KOPT-K1 (cell line): ENCODE measurements around the gene NT5DC2.

Experiments used
- H3K27ac ChIP-seq: fragments of 200-600 bp; sonication (generic); 2 replicates; pipeline ENCODE4 v1.5.1; 2016; ENCODE audit warnings: antibody characterized with exemption, mild to moderate bottlenecking, low read depth, low read length; ENCODE audit not compliant: poor library complexity, severe bottlenecking
- H3K36me3 ChIP-seq: fragments of 200-600 bp; sonication (generic); 2 replicates; pipeline ENCODE4 v1.5.1; 2017; ENCODE audit warnings: antibody characterized with exemption, mild to moderate bottlenecking, low read length, moderate library complexity; ENCODE audit not compliant: insufficient read depth
- H3K9me3 ChIP-seq: fragments of 200-600 bp; sonication (generic); 2 replicates; pipeline ENCODE4 v1.5.1; 2017; ENCODE audit warnings: antibody characterized with exemption, low read length, mild to moderate bottlenecking; ENCODE audit not compliant: insufficient read depth, poor library complexity, severe bottlenecking

NT5DC2 gene

DNA sequence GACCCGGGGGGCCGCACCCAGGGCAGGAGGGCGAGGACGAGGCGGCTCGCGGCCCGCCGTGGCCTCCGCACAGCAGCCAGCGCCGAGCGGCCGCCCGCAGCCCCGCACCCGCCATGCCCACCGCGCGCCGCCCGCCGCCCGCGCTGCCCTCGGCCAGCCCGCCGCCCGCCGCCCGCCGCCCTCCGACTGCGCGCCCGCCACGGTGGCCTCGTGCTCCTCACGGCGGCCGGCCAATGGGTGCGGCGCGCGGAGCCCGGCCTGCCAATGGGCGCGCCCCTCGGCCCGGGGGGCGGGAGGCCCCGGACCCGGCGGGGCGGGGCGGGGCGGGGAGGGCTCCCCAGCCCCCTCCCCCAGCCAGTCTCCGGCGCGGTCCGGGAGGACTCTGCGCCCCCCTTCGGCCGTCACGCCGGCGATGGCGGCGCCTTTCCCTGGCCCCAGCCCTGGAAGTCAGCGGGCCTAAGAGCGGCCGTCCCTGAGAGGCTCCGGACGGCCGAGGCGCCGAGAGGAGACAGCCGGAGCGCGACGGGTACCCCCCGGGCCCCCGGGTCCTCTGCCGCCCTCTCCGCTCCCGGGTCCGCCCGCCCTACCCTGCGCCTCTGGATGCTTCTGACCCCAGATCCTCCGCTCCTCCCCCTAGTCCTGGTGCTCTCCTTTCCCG lies at the start of gene NT5DC2:
TSS of gene NT5DC2 (minus strand) at position 235 of the 658 bp plus-strand sequence. CDS start at position 115, 120 bp downstream.
- no peaks in the 10 kb centered on the region for H3K9me3 ChIP-seq
- H3K36me3 ChIP-seq, result peaks cover 15% of the 10 kb centered on the region; the same call in 1 of the 2 replicates
- peak within 1 kb of the TSS; percentile 66 for H3K27ac ChIP-seq

- Histone ChIP-seq H3K9me3 (no peaks in the 10 kb centered on the region), H3K36me3 (peaks cover 100% of the 10 kb centered on the region), H3K27ac (no peak overlapping the region)
These were observed 40.7 kb upstream of the NT5DC2 start for GRCh38 chr3:52574056-52574965.

GRCh38 chr3:52572221-52572620 lies 38.6 kb upstream of the NT5DC2 start:
- Histone ChIP-seq H3K9me3 (no peaks in the 10 kb centered on the region), H3K36me3 (peaks cover 99% of the 10 kb centered on the region), H3K27ac (no peak overlapping the region)

DNA sequence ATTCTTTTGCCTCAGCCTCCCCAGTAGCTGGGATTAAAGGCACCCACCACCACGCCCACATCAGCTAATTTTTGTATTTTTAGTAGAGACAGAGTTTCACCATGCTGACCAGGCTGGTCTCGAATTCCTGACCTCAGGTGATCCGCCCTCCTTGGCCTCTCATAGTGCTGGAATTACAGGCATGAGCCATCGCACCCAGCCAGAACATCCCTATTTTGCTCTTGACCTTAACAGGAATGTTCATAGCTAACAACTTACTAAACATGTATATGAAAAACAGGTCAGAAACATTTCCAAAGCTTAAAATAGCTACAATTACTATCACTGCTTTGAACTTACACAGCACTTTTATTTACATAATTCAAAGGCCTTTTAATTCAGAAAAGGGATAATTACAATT lies 36.4 kb upstream of the NT5DC2 start:
- H3K27ac ChIP-seq, result no peak overlapping the region
- peaks cover 99% of the 10 kb centered on the region for H3K36me3 ChIP-seq
- H3K9me3 ChIP-seq, result no peaks in the 10 kb centered on the region

DNA sequence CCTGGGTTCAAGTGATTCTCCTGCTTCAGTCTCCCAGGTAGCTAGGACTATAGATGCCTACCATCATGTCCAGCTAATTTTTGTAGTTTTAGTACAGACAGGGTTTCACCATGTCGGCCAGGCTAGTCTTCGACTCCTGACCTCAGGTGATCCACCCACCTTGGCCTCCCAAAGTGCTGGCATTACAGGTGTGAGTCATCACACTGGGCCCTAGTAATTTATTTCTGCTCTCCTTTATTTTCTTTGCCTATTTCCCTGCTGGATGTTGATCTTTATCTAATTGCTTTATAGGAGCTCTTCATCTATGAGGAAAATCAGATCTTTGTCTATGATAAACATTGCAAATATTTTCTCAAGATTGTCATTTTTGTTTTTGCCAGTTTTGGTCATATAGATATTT lies 34.4 kb upstream of the NT5DC2 start:
- no peak overlapping the region for H3K27ac ChIP-seq
- peaks cover 98% of the 10 kb centered on the region for H3K36me3 ChIP-seq
- H3K9me3 ChIP-seq, result no peaks in the 10 kb centered on the region

DNA sequence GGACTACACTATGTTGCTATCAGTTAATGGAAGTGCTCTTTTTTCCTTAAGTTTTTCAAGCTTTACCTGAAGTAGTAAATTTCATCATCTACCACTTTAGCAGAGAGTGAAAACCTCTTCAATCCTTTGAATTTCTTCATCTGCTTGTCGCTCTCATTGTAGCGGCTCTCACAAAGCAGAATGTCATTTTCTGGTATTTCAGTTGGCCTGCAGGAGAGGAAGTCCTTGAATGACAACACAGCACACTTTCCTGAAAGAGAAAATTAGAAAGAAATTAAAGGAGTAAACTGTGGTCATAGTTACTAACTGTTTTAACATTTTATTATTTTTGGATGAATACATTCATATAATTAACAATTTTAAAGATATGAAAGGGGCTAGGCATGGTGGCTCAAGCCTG lies 30.3 kb upstream of the NT5DC2 start:
- peaks cover 99% of the 10 kb centered on the region for H3K36me3 ChIP-seq
- H3K9me3 ChIP-seq, result no peaks in the 10 kb centered on the region
- H3K27ac ChIP-seq, result no peak overlapping the region

DNA sequence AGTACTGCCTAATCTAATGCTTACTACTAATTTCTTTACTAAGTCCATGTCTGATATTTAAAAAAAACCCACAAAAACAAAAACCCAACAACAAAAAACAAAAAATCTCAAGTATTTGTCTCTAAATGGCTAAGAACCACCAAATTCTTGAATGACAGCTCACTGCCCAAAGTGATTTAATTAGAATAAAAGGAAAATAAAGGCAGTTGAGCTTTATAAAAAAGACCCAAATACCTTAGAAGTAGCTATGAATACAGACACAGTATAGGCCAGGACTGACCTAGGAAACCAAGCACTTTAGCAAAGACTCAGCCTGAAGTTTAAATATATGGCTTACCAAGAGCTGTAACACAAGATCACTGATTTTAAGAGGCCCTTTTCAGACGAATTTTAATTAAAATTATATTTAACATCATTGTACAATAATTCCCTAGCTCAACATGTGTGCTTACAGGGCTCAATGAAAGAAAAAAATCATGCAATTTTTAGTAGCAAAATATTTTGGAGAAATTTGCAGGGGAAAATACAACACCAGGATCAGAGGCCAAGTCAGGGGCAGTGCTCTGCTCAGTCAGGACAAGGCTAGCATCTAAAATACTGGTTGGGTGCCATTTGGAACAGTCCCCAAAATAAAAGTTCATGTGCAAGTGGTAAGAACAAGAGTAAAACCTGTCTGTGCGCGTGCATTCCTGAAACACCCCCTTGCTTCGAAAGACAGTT lies 27.5 kb upstream of the NT5DC2 start:
- peaks cover 99% of the 10 kb centered on the region for H3K36me3 ChIP-seq
- no peak overlapping the region for H3K27ac ChIP-seq
- H3K9me3 ChIP-seq, result no peaks in the 10 kb centered on the region

DNA sequence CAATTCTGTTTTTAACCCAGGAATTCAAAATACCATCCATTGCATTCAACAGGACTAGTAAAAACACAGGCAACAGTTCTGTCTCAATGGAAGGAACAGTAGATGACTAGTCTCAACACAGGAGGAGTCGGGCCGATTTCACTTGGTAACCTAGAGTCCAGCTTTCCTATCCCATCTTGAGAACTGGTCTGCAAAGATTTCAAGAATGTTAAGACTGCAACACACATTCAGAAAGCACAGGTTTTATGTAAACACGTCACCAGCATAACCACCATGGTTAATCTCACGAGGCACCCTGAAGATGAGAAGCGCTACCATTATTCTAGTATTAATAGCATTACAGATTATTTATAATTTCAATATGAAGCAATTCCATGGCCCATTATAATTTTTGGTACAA lies 24.8 kb upstream of the NT5DC2 start:
- peaks cover 100% of the 10 kb centered on the region for H3K36me3 ChIP-seq
- H3K27ac ChIP-seq, result no peak overlapping the region
- H3K9me3 ChIP-seq, result no peaks in the 10 kb centered on the region

DNA sequence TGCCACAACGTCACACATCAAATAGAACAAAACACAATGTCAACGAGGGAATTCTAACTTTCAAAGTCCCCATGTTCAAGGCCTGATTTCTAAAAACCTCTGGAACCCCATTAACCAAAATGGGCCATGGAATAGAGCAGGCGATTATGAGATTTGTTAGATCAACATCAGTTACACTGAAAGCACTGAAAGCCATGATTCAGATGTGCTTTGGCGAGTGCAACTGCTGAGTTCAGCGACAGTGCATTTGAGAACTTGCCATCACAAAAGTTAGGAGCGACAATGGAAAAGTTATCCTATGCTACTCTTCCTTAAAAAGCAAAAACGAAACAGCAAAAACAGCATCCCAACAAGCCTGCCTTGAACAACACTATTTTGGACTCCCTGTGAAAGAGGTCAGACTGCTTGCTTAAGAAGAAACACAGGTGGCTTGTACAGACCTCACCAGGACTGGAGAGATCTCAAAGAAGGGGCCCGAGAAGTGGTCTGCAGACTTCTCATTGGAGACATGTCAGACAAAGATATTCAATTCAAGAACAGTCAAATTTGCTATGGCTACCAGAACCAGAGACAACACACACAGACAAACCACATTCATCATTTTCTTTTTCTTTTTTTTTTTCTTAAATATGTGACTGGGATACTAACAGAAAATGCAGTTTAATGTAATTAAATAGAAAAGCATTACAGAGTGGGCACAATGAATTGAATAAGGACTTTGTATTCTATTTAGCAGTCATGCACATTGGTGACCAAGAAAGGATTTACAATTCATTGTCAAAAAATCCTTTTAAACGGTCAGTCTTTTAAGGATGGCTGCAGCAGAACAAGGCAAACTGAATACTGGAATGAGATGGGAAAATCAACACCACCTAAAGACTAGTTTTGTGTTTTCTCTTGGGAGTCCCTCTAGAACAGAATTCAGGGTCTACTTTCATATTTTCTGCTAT lies 23.6 kb upstream of the NT5DC2 start:
- H3K9me3 ChIP-seq, result no peaks in the 10 kb centered on the region
- no peak overlapping the region for H3K27ac ChIP-seq
- H3K36me3 ChIP-seq, result peaks cover 100% of the 10 kb centered on the region

- no peaks in the 10 kb centered on the region for H3K9me3 ChIP-seq
- peaks cover 99% of the 10 kb centered on the region for H3K36me3 ChIP-seq
- no peak overlapping the region for H3K27ac ChIP-seq
These were observed 21.4 kb upstream of the NT5DC2 start for GRCh38 chr3:52555056-52555455.

DNA sequence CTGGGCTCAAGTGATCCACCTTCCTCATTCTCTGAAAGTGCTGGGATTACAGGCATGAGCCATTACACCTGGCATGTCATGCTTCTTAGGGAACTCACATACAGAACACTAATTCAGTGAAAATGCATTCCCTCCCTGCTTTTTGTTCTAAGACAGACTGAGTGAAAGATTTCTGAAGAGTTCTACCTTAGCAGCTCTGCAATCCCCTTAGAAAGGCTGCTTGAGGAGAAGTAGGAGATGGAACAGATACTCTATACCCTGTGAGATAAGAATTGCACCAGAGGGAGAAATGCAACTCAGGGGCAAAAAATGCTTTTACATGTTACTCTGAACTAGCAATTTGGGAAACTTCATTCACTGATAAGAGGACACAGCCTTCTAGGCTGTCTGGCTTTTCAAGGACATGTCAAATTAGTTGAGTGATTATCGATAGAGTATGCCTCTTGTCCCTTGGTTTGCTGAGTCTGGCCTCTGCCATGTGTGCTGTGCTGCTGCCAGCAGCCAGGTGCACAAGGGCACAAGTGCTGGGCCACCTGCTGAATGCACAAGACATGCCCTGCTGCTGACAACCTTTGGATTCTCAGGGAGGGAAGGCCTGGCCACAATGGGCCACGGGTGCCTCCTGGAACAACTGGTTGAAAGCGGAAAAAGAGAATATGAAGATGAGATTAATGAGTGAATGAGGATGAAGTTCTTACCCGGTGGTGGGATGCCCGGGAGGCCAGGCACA lies 20.5 kb upstream of the NT5DC2 start:
- Histone ChIP-seq H3K9me3 (no peaks in the 10 kb centered on the region), H3K27ac (no peak overlapping the region), H3K36me3 (peaks cover 99% of the 10 kb centered on the region)

- peaks cover 99% of the 10 kb centered on the region for H3K36me3 ChIP-seq
- H3K9me3 ChIP-seq, result no peaks in the 10 kb centered on the region
- H3K27ac ChIP-seq, result no peak overlapping the region
These were observed 18.4 kb upstream of the NT5DC2 start for GRCh38 chr3:52552089-52552488.

DNA sequence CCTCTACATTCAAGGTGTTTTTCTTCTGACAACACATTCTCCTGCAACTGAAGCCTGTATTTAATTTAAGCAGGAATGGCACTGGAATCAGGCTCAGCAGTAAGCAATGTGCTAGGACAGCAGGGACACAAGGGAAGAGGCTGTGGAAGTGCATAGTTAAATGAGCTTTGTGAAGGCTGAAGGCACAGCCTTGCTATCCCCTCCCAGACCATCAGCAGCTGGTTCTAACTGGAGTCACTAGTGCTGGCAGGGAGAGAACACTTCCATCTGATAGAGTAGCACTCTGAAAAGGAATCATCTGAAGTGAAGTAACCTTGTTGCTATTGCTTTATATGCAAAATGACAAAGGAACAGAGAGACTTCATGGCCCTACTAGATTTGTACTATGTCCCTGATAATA lies 17.5 kb upstream of the NT5DC2 start:
- H3K27ac ChIP-seq, result no peak overlapping the region
- H3K36me3 ChIP-seq, result peaks cover 99% of the 10 kb centered on the region
- no peaks in the 10 kb centered on the region for H3K9me3 ChIP-seq

DNA sequence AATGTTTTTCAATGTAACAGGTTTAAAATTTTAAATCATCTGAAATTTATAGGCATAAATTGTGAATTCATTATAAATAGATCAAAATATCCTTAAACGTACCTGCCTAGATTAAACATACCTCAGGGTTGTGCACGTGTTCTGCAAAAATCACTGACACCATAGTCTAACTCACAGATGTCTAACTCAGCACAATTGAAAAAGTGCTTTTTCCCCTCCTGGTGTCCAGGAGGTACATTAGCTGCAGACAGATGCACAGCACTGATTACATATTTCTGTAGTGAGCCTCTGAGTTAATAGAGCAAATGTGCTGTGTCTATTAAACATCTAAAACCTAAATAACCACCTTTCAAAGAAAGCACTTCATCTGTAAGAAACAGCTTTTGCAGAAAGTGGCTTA lies 13.5 kb upstream of the NT5DC2 start:
- peaks cover 91% of the 10 kb centered on the region for H3K36me3 ChIP-seq
- H3K9me3 ChIP-seq, result no peaks in the 10 kb centered on the region
- no peak overlapping the region for H3K27ac ChIP-seq
